Mammary epithelial cell (primary cell): ENCODE data around the gene IGHMBP2.

Source experiments
- CTCF ChIP-seq, 2 donors: IDR thresholded peaks in 1 of 2; conservative IDR thresholded peaks in 1 of 2; 2 replicates each; pipeline ENCODE4 v1.5.1; 2011 to 2012; ENCODE audit warnings: inconsistent platforms in 2 of 2, low read length in 2 of 2, mild to moderate bottlenecking in 2 of 2, control low read depth in 1 of 2, low read depth in 1 of 2; ENCODE audit not compliant: insufficient read depth in 1 of 2; ENCODE audit errors: extremely low read depth in 1 of 2
- EZH2 ChIP-seq: IDR thresholded peaks from 2 replicates; pipeline ENCODE4 v1.6.1; 2012; ENCODE audit warnings: low read length, inconsistent platforms, borderline replicate concordance

GRCh38 chr11:68942751-68943271, 39.1 kb downstream of the IGHMBP2 start:
- TF ChIP-seq CTCF (conservative IDR thresholded peaks at IDR 0.05 in 1 of 2, IDR thresholded peaks at IDR 0.05 in 1 of 2; ENCODE audit: extremely low read depth in 1 of 2, insufficient read depth in 1 of 2, low read depth in 1 of 2, low read length in 2 of 2) = no peak
- TF ChIP-seq EZH2 = no peak
